Keratinocyte (primary cell): ENCODE results near the gene NPRL2. TPM values are rescaled to one million over a fixed set of nuclear protein-coding genes. Genes with fewer than 3 reads are reported as not detected.

Experiments used
- DNase-seq: peaks from one replicate; pipeline ENCODE4 v3.0.0-alpha.2; 2011; ENCODE audit warnings: low read depth, missing footprints, low spot score
- FAIRE-seq: peaks from 2 replicates; lab custom pipeline; 2011; peaks lifted over from hg19 to GRCh38; lab: Jason Lieb, UNC
- H2AFZ ChIP-seq: 2 replicates; pipeline ENCODE4 v1.6.0; 2012; ENCODE audit warnings: low read length, control low read depth, inconsistent platforms; ENCODE audit not compliant: control insufficient read depth
- H3K27ac ChIP-seq: 2 replicates; pipeline ENCODE4 v1.5.1; 2011; ENCODE audit warnings: low read length; ENCODE audit not compliant: control insufficient read depth, insufficient read depth
- H3K27me3 ChIP-seq: 3 replicates; pipeline ENCODE4 v1.6.0; 2011; ENCODE audit warnings: low read length; ENCODE audit not compliant: control insufficient read depth, insufficient read depth; ENCODE audit errors: extremely low read depth
- H3K36me3 ChIP-seq, 2 experiments: 2 replicates in 1 of 2; 3 replicates in 1 of 2; pipeline ENCODE4 v1.5.1; 2011; ENCODE audit warnings: low read length in 2 of 2, mild to moderate bottlenecking in 1 of 2; ENCODE audit not compliant: control insufficient read depth in 2 of 2, insufficient read depth in 2 of 2; ENCODE audit errors: extremely low read depth in 1 of 2
- H3K4me1 ChIP-seq: 3 replicates; pipeline ENCODE4 v1.5.1; 2011; ENCODE audit warnings: low read length; ENCODE audit not compliant: control insufficient read depth, insufficient read depth; ENCODE audit errors: extremely low read depth
- H3K4me2 ChIP-seq: 3 replicates; pipeline ENCODE4 v1.6.0; 2011; ENCODE audit warnings: low read depth, low read length; ENCODE audit not compliant: control insufficient read depth, insufficient read depth; ENCODE audit errors: extremely low read depth
- H3K4me3 ChIP-seq, 3 experiments: fragments of 200-600 bp in 1 of 3; sonication (generic) in 1 of 3; 2 replicates in 2 of 3; 3 replicates in 1 of 3; pipeline ENCODE4 v1.5.1; 2011 to 2016; ENCODE audit warnings: low read length in 3 of 3, mild to moderate bottlenecking in 3 of 3, control low read depth in 2 of 3, inconsistent platforms in 1 of 3, low read depth in 1 of 3, mixed read lengths in 1 of 3, mixed run types in 1 of 3, moderate library complexity in 1 of 3; ENCODE audit not compliant: control insufficient read depth in 2 of 3, insufficient read depth in 2 of 3; ENCODE audit errors: extremely low read depth in 1 of 3
- H3K79me2 ChIP-seq: 2 replicates; pipeline ENCODE4 v1.6.0; 2012; ENCODE audit warnings: low read length; ENCODE audit not compliant: control insufficient read depth, insufficient read depth
- H3K9ac ChIP-seq: 3 replicates; pipeline ENCODE4 v1.6.0; 2011; ENCODE audit warnings: low read length; ENCODE audit not compliant: control insufficient read depth, insufficient read depth; ENCODE audit errors: extremely low read depth
- H3K9me1 ChIP-seq: 3 replicates; pipeline ENCODE4 v1.6.0; 2011; ENCODE audit warnings: low read length; ENCODE audit not compliant: control insufficient read depth, insufficient read depth; ENCODE audit errors: extremely low read depth
- H3K9me3 ChIP-seq: 2 replicates; pipeline ENCODE4 v1.5.1; 2012; ENCODE audit warnings: low read depth, low read length; ENCODE audit not compliant: control insufficient read depth
- H4K20me1 ChIP-seq: 3 replicates; pipeline ENCODE4 v1.6.0; 2011; ENCODE audit warnings: low read length; ENCODE audit not compliant: control insufficient read depth, insufficient read depth; ENCODE audit errors: extremely low read depth
- EZH2 ChIP-seq: IDR thresholded peaks from one replicate; pipeline ENCODE4 v1.6.1; 2012; ENCODE audit warnings: inconsistent platforms, mild to moderate bottlenecking, low read length, moderate library complexity
- dilution Hi-C: fragments of 300-500 bp; cut with MboI; formaldehyde crosslinking; loops from one replicate; pipeline ENCODE4 v1.7.0; 2020; ENCODE audit warnings: low sequenced_read_pairs; ENCODE audit not compliant: extremely low pct_ligation_motif_present
- polyA plus RNA-seq, 5 experiments: library from polyadenylated mRNA; depleted of rRNA in 3 of 5; stranded (reverse) in 3 of 5; stranded (forward) in 1 of 5; unstranded in 1 of 5; fragments of >200 nt; gene quantifications; 1 replicate in 1 of 5; 2 replicates in 3 of 5; 3 replicates in 1 of 5; pipeline versions ENCODE4 v1.2.1 to v1.2.3, GENCODE V29; 2011 to 2012; ENCODE audit warnings: missing spikeins in 2 of 5, low read depth in 1 of 5, low replicate concordance in 1 of 5
- TF ChIP-seq, protein P1 (sequence below), 3 experiments: IDR thresholded peaks in 1 of 3; conservative IDR thresholded peaks in 1 of 3; optimal IDR thresholded peaks in 1 of 3; 2 replicates in 2 of 3; 3 replicates in 1 of 3; pipeline versions ENCODE3 to v1.5.1; 2011; ENCODE audit warnings: low read length in 3 of 3, mild to moderate bottlenecking in 3 of 3, moderate library complexity in 2 of 3, control low read depth in 1 of 3, inconsistent platforms in 1 of 3; ENCODE audit not compliant: insufficient read depth in 2 of 3; ENCODE audit errors: extremely low read depth in 1 of 3

Gene NPRL2
- polyA plus RNA-seq, 1 donor (not counting 4 experiments of a cell fraction or from before 2014, with no cell fraction given) = 20.6 TPM

DNA sequence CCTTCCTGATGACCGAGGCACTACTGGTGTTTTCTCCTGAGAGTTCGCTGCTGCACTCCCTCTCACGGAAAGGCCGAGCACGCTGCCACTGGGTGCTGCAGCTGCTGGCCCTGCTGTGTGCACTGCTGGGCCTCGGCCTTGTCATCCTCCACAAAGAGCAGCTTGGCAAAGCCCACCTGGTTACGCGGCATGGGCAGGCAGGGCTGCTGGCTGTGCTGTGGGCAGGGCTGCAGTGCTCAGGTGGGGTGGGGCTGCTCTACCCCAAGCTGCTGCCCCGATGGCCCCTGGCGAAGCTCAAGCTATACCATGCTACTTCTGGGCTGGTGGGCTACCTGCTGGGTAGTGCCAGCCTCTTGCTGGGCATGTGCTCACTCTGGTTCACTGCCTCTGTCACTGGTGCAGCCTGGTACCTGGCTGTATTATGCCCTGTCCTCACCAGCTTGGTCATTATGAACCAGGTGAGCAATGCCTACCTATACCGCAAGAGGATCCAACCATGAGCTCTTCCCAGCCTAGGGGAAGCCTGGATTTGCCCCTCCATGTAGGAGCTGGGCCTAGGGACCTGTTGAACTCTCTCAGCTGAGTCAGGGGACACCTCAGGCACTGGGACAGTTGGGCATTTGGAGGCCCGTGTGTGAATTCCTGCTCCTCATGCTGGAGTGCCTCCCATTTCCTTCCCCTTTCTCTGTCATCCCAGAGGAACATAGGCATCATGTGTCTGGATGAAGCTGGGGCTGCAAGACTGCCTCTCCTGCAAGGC lies 2.9 kb upstream of the NPRL2 start:
- FAIRE-seq (no peak), DNase-seq (no peak)
- peaks cover 26 to 30% of the 10 kb centered on the region in 2 experiments for H3K36me3 ChIP-seq
- dilution Hi-C loops = no loop called here
- peaks cover 6% of the 10 kb centered on the region for H4K20me1 ChIP-seq
- no peak overlapping the region for H3K9ac ChIP-seq
- no peak overlapping the region for H3K27ac ChIP-seq
- H3K4me2 ChIP-seq = no peak overlapping the region
- H3K4me3 ChIP-seq = no peak overlapping the region
- H3K9me3 ChIP-seq = no peaks in the 10 kb centered on the region
- H3K79me2 ChIP-seq = peaks cover 51% of the 10 kb centered on the region
- H3K9me1 ChIP-seq = peaks cover 2% of the 10 kb centered on the region
- TF ChIP-seq, protein P1, sequence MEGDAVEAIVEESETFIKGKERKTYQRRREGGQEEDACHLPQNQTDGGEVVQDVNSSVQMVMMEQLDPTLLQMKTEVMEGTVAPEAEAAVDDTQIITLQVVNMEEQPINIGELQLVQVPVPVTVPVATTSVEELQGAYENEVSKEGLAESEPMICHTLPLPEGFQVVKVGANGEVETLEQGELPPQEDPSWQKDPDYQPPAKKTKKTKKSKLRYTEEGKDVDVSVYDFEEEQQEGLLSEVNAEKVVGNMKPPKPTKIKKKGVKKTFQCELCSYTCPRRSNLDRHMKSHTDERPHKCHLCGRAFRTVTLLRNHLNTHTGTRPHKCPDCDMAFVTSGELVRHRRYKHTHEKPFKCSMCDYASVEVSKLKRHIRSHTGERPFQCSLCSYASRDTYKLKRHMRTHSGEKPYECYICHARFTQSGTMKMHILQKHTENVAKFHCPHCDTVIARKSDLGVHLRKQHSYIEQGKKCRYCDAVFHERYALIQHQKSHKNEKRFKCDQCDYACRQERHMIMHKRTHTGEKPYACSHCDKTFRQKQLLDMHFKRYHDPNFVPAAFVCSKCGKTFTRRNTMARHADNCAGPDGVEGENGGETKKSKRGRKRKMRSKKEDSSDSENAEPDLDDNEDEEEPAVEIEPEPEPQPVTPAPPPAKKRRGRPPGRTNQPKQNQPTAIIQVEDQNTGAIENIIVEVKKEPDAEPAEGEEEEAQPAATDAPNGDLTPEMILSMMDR (optimal IDR thresholded peaks at IDR 0.05 in 1 of 3, IDR thresholded peaks at IDR 0.05 in 1 of 3, conservative IDR thresholded peaks at IDR 0.05 in 1 of 3; ENCODE audit: extremely low read depth in 1 of 3, insufficient read depth in 2 of 3, low read length in 3 of 3) = no peak
- no peak for TF ChIP-seq EZH2
- H3K4me1 ChIP-seq = peaks cover 43% of the 10 kb centered on the region
- no peaks in the 10 kb centered on the region for H3K27me3 ChIP-seq
- no peak overlapping the region for H2AFZ ChIP-seq

DNA sequence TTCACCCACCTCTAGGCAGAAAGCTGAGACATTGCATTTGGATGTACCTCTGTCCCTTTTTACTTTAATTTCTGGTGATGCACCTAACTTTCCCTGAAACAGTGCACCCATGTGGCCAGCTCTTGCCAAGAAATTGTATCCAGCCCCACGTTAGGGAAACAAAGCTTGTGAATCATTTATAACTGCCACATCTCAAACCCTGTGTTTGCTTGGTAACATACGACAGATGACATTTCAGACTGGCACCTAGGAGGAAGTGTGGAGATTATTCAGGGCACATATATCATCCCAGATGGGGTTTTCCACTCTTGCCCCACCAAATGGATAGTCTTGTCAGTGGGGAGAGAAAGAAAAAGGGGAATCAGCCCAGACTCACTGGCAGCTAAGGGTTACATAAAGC lies 2.2 kb upstream of the NPRL2 start:
- Histone ChIP-seq H3K79me2 (peaks cover 44% of the 10 kb centered on the region), H4K20me1 (peaks cover 6% of the 10 kb centered on the region), H3K4me3 (no peak overlapping the region), H3K9me3 (no peaks in the 10 kb centered on the region), H2AFZ (no peak overlapping the region), H3K27ac (no peak overlapping the region), H3K4me2 (no peak overlapping the region), H3K27me3 (no peaks in the 10 kb centered on the region), H3K36me3 (peaks cover 31 to 35% of the 10 kb centered on the region in 2 experiments), H3K9ac (no peak overlapping the region), H3K4me1 (peaks cover 37% of the 10 kb centered on the region), H3K9me1 (peaks cover 2% of the 10 kb centered on the region)
- no peak for FAIRE-seq
- DNase-seq = no peak
- TF ChIP-seq, protein P1 (optimal IDR thresholded peaks at IDR 0.05 in 1 of 3, IDR thresholded peaks at IDR 0.05 in 1 of 3, conservative IDR thresholded peaks at IDR 0.05 in 1 of 3; ENCODE audit: extremely low read depth in 1 of 3, insufficient read depth in 2 of 3, low read length in 3 of 3) = peak in 2 of 3 experiments; percentile 18 to 44
- no peak for TF ChIP-seq EZH2
- dilution Hi-C loops = no loop called here
